SKM-1 (cell line): ENCODE data around the gene FAM184B.
"Not testable (repeated sequence)": the region's sequence is repeated elsewhere in the genome, so short reads cannot be mapped to it uniquely, and the experiment has no call there.

ENCODE experiments used
- DNase-seq: peaks from one replicate; lab custom pipeline; 2025; ENCODE audit not compliant: unreplicated experiment; lab: John Stamatoyannopoulos, UW

FAM184B gene

GRCh38 chr4:17721496-17722355 is 59.7 kb downstream of the FAM184B start:
- no peak for DNase-seq

- DNase-seq: no peak
These were observed 62.3 kb downstream of the FAM184B start for GRCh38 chr4:17719106-17719505.

- no peak for DNase-seq
These were observed 63.0 kb downstream of the FAM184B start for GRCh38 chr4:17718471-17718870.

GRCh38 chr4:17717301-17717700 is 64.1 kb downstream of the FAM184B start:
- DNase-seq: no peak

DNA sequence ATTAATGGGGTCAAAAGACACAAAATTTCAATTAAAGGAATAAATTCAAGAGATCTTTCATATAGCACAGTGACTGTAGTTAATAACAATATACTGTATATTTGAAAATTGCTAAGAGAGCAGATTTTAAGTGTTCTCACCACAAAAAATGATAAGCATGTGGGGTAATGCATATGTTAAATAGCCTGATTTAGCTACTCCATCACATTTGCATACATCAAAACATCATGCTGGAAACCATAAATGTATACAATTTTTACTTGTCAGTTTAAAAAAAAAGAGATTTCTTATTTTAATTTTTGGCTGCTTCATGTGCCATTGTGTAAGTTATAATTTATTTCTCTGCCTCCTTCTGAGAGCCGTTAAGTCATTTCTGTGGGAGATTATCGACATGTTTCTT is 65.9 kb downstream of the FAM184B start:
- DNase-seq: no peak

DNA sequence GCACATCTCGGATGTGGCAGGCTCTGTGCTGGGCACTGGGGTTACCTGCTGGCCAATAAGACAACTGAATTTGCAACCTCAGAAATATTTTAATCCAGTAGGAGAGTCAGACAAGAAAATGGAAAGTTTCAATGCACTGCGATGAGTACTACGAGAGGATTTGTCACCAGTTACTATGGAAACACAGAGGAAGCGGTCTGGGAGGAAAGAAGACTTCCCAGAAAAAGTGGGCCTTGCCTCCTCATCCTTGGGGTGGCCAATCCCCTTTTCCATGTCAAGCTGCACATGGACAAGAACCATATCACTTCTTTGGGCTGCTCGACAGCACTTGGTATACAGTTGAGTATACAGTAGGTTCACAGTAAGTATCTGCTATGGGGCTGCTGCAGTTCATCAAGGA is 67.6 kb downstream of the FAM184B start:
- DNase-seq: no peak

GRCh38 chr4:17712166-17712565 is 69.3 kb downstream of the FAM184B start:
- no peak for DNase-seq

GRCh38 chr4:17711206-17711605 is 70.2 kb downstream of the FAM184B start:
- DNase-seq: not testable (repeated sequence)

- DNase-seq: no peak
These were observed 71.7 kb downstream of the FAM184B start for GRCh38 chr4:17709763-17710068.

DNA sequence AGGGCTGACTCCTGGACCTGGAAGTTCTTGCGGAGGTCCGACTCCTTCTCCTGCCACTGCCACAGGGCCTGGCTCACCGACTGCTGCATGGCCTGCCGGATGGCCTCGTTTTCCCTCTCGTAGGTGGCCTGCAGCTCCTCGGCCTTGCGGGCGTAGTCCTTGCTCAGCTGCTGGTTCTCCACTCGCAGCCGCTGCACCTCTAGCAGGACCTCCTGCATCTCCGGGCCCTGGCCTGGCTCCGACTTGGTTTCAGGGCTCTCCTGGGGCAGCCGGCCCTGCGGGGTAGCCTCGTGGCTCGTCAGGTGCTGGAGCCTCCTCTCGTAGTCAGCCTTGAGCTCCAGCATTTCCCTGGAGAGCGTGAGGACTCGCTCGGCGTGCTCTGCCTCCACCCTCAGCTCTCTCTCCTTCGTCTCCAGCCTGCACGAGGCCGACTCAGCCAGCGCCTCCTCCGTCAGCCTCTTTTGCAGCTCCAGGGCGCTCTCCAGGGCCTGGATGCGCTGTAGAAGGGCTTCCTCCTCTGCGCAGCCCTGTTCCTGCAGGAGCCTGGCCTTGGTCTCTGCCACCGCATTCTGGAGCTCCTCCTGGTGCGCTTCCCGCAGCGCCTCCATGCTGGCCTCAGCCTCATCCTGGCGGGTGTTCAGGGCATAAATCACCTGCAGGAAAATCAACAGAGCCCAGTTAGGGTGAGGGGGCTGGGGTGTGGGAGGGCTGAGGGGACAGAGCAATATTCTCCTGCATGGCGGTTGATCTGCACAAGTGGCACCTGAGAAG is 72.2 kb downstream of the FAM184B start:
- DNase-seq: no peak

DNA sequence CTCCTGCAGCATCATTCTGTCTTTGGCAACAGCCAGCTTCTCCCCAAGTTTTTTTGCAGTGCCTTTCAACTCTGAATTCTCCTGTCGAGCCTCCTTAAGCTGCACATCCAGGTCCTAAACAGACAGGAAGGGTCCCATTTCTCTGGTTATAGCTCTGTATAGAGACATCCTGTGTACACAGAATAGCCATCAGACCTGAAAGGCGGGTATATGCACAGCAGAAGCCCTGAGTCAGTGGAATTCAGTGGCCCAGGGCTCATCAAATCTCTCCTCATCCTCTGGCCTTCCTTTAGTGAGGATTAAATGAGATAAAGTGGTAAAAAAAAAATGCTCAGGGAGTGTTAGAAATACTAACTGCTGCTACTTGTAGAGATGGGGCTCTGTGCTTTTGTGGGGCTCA is 73.8 kb downstream of the FAM184B start:
- DNase-seq: no peak

DNA sequence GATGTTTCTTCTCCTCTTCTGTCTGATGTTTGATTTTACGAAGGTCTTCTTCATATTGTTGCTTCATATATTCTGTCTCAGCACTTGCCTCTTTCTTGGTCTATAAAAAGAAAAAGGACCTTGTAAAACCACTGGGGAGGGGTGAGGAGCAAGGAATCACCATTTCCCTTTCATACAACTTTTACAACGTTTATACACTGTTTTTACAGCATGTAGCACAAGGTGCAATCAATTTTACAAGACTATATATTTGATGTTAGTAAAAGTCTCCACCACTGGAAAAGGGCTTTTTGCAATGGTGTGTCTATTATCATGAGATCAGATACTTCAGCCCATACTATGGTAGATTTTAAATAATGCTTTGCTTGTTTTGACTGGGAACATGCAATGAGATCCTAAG is 76.3 kb downstream of the FAM184B start:
- DNase-seq: no peak

GRCh38 chr4:17704020-17704650 is 77.3 kb downstream of the FAM184B start:
- DNase-seq: no peak

DNA sequence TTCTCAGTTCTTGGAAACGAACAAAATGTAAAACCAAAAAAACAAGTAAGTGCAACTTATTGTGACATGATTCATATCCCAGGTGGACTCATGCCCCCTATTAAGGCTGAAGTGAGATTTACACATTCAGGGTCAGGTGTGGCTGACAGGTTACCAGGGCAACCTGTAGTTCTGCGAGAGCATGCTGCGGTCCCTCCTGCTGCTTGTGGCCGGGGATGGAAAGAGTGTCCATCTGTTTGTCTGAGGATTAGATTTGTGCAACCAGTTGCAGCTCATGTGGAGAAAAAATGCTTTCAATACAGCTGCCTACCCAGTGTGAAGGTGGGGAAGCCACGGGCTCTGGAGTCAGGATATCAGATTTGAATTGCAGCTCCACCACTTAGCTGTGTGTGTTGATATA is 78.8 kb downstream of the FAM184B start:
- no peak for DNase-seq

DNA sequence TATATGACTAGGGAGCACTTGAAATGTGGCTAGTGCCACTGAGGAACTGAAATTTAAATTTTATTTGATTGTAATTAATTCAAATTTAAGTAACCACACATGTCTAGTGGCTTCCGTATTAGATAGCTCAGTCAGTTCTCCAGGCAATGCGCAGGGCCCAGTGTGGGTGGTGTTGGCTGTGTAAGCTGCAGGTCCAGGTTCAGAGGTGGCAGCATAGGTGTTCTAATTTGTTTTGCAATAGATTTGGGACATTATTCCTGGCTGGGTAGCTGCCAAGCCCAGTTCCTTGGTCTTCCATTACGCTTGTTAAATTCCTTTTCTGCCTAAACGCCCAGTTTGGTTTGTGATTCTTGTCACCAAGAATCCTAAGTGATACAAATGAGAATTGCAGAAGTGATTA is 79.5 kb downstream of the FAM184B start:
- no peak for DNase-seq

GRCh38 chr4:17701138-17701839 is 80.1 kb downstream of the FAM184B start:
- no peak for DNase-seq

DNA sequence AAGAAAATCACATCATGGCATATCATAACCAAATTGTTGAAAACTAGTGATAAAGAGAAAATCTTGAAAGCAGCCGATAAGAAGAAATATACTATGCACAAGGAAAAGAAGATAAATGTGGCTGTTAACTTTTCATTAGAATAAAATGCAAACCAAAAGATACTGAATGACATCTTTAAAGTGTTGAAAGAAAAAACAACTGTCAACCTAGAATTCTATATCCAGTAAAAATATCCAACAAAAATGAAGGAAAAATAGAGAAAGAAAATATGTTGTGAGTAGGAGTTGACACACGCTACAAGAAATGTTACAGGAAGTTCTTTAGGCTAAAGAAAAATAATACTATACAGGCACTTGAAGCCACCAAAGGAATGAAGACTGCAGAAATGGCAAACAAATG is 82.0 kb downstream of the FAM184B start:
- no peak for DNase-seq

- no peak for DNase-seq
These were observed 83.3 kb downstream of the FAM184B start for GRCh38 chr4:17698116-17698515.

- DNase-seq: no peak
These were observed 86.1 kb downstream of the FAM184B start for GRCh38 chr4:17695341-17695740.

DNA sequence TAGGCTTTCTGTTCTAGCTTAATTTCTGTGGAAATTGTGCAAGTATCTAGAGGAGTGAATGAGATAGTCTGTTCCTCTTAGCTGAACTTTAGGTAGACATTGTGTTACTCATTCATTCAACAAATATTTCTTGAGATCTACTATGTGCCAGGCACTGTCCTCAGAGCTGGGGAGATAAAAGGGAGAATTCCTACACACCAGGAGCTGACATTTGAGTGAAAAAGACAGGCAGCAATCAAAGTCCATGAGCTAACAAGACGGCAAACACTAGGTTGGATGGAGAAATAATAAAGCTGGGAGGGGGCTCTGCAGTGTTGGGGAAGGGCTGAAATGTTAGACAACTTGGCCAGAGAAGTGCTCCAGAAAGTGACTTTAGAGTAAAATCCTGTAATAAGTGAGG is 86.9 kb downstream of the FAM184B start:
- DNase-seq: no peak

DNA sequence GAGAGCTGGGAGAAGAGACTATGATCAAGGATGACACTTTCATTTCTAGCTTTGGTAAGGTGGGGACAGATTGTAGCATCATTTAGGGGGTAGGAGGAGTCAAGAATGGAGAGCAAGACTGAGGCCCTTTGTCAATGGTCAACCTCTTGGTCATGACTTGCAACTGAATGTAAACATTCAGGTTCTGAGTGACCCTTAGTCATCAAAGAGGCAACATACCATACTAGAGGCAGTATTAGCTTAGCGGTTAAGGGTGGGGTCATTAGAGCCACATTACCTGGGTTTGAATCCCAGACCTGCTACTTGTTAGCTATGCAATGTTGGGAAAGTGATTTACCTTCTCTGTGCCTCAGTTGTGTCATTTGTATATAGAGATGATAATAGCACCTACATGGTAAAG is 90.5 kb downstream of the FAM184B start:
- no peak for DNase-seq
